BE2C (cell line): ENCODE measurements around the gene CCDC197.

Experiments
- DNase-seq: peaks from one replicate; pipeline ENCODE4 v3.0.0-alpha.2; 2020
- H3K27me3 ChIP-seq: fragments of 250-450 bp; sonication (Bioruptor Pico); 2 replicates; pipeline ENCODE4 v1.5.1; 2020; ENCODE audit warnings: mild to moderate bottlenecking
- H3K36me3 ChIP-seq: fragments of 250-450 bp; sonication (Bioruptor Pico); 2 replicates; pipeline ENCODE4 v1.5.1; 2020; ENCODE audit warnings: mild to moderate bottlenecking
- H3K4me1 ChIP-seq: fragments of 250-450 bp; sonication (Bioruptor Pico); 2 replicates; pipeline ENCODE4 v1.5.1; 2020
- H3K4me3 ChIP-seq: 2 replicates; pipeline ENCODE4 v1.5.1; 2011; ENCODE audit warnings: low read depth, low read length
- H3K9me3 ChIP-seq: fragments of 250-450 bp; sonication (Bioruptor Pico); 2 replicates; pipeline ENCODE4 v1.5.1; 2020
- CTCF ChIP-seq: IDR thresholded peaks from 2 replicates; pipeline ENCODE4 v1.5.1; 2012; ENCODE audit warnings: mild to moderate bottlenecking, low read depth, low read length

CCDC197 gene

GRCh38 chr14:93978735-93979134 is 18.4 kb upstream of the CCDC197 start:
- Histone ChIP-seq H3K4me3 (no peak overlapping the region), H3K4me1 (no peaks in the 10 kb centered on the region), H3K27me3 (no peaks in the 10 kb centered on the region), H3K36me3 (no peaks in the 10 kb centered on the region), H3K9me3 (no peaks in the 10 kb centered on the region)
- TF ChIP-seq CTCF: no peak
- no peak for DNase-seq

- no peak for TF ChIP-seq CTCF
- H3K9me3 ChIP-seq: no peaks in the 10 kb centered on the region
- H3K4me3 ChIP-seq: no peak overlapping the region
- no peaks in the 10 kb centered on the region for H3K36me3 ChIP-seq
- H3K4me1 ChIP-seq: no peaks in the 10 kb centered on the region
- no peaks in the 10 kb centered on the region for H3K27me3 ChIP-seq
- DNase-seq: no peak
Measured at GRCh38 chr14:93980456-93981201, 16.5 kb upstream of the CCDC197 start.

GRCh38 chr14:93981316-93982229 is 15.5 kb upstream of the CCDC197 start:
- H3K4me1 ChIP-seq: no peaks in the 10 kb centered on the region
- TF ChIP-seq CTCF: no peak
- no peak for DNase-seq
- no peaks in the 10 kb centered on the region for H3K9me3 ChIP-seq
- no peaks in the 10 kb centered on the region for H3K36me3 ChIP-seq
- H3K27me3 ChIP-seq: no peaks in the 10 kb centered on the region
- H3K4me3 ChIP-seq: no peak overlapping the region

- TF ChIP-seq CTCF: no peak
- Histone ChIP-seq H3K27me3 (no peaks in the 10 kb centered on the region), H3K9me3 (no peaks in the 10 kb centered on the region), H3K4me1 (no peaks in the 10 kb centered on the region), H3K36me3 (no peaks in the 10 kb centered on the region), H3K4me3 (no peak overlapping the region)
- DNase-seq: no peak
Measured at GRCh38 chr14:93982230-93983007, 14.7 kb upstream of the CCDC197 start.

- Histone ChIP-seq H3K4me3 (no peak overlapping the region), H3K27me3 (no peaks in the 10 kb centered on the region), H3K4me1 (no peaks in the 10 kb centered on the region), H3K9me3 (no peaks in the 10 kb centered on the region), H3K36me3 (no peaks in the 10 kb centered on the region)
- TF ChIP-seq CTCF: no peak
- no peak for DNase-seq
Measured at GRCh38 chr14:93984070-93984469, 13.0 kb upstream of the CCDC197 start.
